ENCODE measurements around the gene RAB3IP.

- TF ChIP-seq CTCF (IDR thresholded peaks at IDR 0.05) (no peak), POLR2A (IDR thresholded peaks at IDR 0.05) (no peak)
Measured at GRCh38 chr12:69792533-69792932, 53.9 kb downstream of the RAB3IP start.

All from heart left ventricle (tissue), 13 donors.